ENCODE results near the gene ZNF726. TPM values are rescaled to one million over a fixed set of nuclear protein-coding genes. Genes with fewer than 3 reads are reported as not detected.
"Not testable (repeated sequence)": the region's sequence is repeated elsewhere in the genome, so short reads cannot be mapped to it uniquely, and the experiment has no call there.

ZNF726 gene
- total RNA-seq, 2 experiments from 2014 or later = 19.1 to 20.2 TPM

DNA sequence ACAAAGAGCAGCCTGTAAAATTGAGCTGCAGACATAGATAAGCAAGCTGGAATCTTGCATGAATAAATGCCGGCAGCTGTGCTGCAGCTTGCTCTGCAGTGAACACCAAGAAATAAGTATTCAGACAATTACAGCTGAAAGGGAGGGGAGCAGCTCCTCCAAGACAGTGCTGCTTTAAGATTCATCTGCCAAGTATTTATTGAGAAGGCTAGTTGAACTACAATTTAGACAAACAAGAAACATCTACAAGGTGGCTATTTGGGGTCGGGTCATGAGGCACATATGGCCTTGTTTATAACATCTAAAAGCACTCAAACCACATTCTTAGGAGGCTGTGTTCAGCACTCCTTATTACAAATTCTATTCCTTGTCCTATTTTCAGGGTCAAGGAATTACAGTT, 34.9 kb downstream of the ZNF726 start:
- Mint-ChIP-seq H3K27me3 (no peaks in the 10 kb centered on the region), H3K36me3 (ENCODE audit: low read depth) (peaks cover 41% of the 10 kb centered on the region), H3K27ac (no peak overlapping the region), H3K4me3 (no peak overlapping the region), H3K4me1 (peaks cover 8% of the 10 kb centered on the region), H3K9me3 (ENCODE audit: low read depth) (peaks cover 20% of the 10 kb centered on the region)
- POLR2A ChIA-PET = interaction anchor here (0.7 kb wide), 1 partner anchor 15 kb away, joined by 3 read pairs; no protein-coding TSS in a partner anchor
- DNase-seq = no peak
- CTCF ChIA-PET = no interaction called here
- no peak for ATAC-seq
- intact Hi-C loops (cut with DNase I, micrococcal nuclease) = no loop called here

DNA sequence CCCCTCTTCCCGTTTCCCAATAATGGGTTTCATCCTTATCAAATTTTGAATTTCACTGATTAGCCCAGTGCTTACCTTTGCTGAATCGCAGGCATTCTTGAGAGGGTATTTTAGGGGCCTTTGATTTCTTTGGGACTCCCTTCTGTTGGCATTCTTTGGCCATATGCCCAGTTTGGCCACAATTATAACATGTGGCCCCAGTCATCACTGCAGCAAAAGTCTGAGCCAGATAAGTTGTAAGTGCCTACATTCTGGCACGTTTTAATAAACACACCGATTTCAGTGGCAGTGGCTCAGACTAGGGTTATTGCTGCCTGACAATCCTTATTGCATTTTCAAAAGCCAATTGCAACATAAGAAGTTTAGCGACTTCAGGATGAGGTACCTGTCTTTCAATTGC, 41.4 kb downstream of the ZNF726 start:
- CTCF ChIA-PET = no interaction called here
- H3K9me3 Mint-ChIP-seq (ENCODE audit: low read depth) = peaks cover 3% of the 10 kb centered on the region
- POLR2A ChIA-PET = no interaction called here
- intact Hi-C loops (cut with DNase I, micrococcal nuclease) = no loop called here
- no peak overlapping the region for H3K27ac Mint-ChIP-seq
- H3K4me1 Mint-ChIP-seq = no peaks in the 10 kb centered on the region
- peaks cover 2% of the 10 kb centered on the region for H3K36me3 Mint-ChIP-seq (ENCODE audit: low read depth)
- DNase-seq (no peak), ATAC-seq (no peak)
- no peak overlapping the region for H3K4me3 Mint-ChIP-seq
- H3K27me3 Mint-ChIP-seq = no peaks in the 10 kb centered on the region

DNA sequence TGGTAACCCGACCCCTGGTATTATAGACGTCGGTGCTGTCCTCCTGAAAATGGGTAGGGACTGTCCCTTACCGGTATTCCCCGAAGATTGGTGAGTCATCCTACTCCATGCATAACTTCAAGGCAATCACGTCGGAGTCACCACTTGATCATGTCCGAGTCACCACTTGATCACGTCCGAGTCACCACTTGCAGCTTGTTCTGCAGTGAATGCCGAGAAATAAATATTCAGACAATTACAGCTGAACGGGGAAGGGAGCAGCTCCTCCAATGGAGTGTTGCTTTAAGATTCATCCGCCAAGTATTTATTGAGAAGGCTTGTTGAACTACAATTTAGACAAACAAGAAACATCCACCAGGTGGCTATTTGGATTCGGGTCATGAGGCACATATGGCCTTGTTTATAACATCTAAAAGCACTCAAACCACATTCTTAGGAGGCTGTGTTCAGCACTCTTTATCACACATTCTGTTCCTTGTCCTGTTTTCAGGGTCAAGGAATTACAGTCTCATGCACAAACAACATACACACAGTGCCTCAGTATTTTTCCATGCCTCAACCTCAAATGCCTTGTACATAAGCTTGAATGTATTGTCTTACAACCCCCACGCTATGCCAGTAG, 43.1 kb downstream of the ZNF726 start:
- H3K9me3 Mint-ChIP-seq (ENCODE audit: low read depth) = peaks cover 7% of the 10 kb centered on the region
- H3K4me1 Mint-ChIP-seq = no peaks in the 10 kb centered on the region
- intact Hi-C loops (cut with DNase I, micrococcal nuclease) = no loop called here
- H3K27me3 Mint-ChIP-seq = no peaks in the 10 kb centered on the region
- no peak for ATAC-seq
- no peak overlapping the region for H3K27ac Mint-ChIP-seq
- POLR2A ChIA-PET = no interaction called here
- CTCF ChIA-PET = no interaction called here
- DNase-seq = no peak
- H3K36me3 Mint-ChIP-seq (ENCODE audit: low read depth) = peaks cover 2% of the 10 kb centered on the region
- no peak overlapping the region for H3K4me3 Mint-ChIP-seq

DNA sequence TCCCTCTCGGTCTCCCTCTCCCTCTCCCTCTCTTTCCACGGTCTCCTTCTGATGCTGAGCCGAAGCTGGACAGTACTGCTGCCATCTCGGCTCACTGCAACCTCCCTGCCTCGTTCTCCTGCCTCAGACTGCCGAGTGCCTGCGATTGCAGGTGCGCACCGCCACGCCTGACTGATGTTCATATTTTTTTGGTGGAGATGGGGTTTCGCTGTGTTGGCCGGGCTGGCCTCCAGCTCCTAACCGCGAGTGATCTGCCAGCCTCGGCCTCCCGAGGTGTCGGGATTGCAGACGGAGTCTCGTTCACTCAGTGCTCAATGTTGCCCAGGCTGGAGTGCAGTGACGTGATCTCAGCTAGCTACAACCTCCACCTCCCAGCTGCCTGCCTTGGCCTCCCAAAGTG, 48.7 kb downstream of the ZNF726 start:
- H3K4me3 Mint-ChIP-seq; intact Hi-C loops (cut with DNase I, micrococcal nuclease); ATAC-seq; H3K27ac Mint-ChIP-seq; POLR2A ChIA-PET; CTCF ChIA-PET; H3K4me1 Mint-ChIP-seq; H3K27me3 Mint-ChIP-seq; DNase-seq; H3K36me3 Mint-ChIP-seq (ENCODE audit: low read depth): not testable (repeated sequence)
- peaks cover 11% of the 10 kb centered on the region for H3K9me3 Mint-ChIP-seq (ENCODE audit: low read depth)

DNA sequence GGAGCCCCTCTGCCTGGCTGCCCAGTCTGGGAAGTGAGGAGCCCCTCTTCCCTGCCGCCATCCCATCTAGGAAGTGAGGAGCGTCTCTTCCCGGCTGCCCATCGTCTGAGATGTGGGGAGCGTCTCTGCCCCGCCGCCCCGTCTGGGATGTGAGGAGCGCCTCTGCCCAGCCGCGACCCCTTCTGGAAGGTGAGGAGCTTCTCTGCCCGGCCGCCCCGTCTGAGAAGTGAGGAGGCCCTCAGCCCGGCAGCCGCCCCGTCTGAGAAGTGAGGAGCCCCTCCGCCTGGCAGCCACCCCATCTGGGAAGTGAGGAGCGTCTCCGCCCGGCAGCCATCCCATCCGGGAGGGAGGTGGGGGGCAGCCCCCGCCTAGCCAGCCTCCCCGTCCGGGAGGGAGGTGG, 49.2 kb downstream of the ZNF726 start:
- H3K36me3 Mint-ChIP-seq (ENCODE audit: low read depth); POLR2A ChIA-PET; H3K4me1 Mint-ChIP-seq; DNase-seq; CTCF ChIA-PET; H3K27ac Mint-ChIP-seq; H3K4me3 Mint-ChIP-seq; ATAC-seq; intact Hi-C loops (cut with DNase I, micrococcal nuclease): not testable (repeated sequence)
- peaks cover 11% of the 10 kb centered on the region for H3K9me3 Mint-ChIP-seq (ENCODE audit: low read depth)
- peaks cover 10% of the 10 kb centered on the region for H3K27me3 Mint-ChIP-seq

DNA sequence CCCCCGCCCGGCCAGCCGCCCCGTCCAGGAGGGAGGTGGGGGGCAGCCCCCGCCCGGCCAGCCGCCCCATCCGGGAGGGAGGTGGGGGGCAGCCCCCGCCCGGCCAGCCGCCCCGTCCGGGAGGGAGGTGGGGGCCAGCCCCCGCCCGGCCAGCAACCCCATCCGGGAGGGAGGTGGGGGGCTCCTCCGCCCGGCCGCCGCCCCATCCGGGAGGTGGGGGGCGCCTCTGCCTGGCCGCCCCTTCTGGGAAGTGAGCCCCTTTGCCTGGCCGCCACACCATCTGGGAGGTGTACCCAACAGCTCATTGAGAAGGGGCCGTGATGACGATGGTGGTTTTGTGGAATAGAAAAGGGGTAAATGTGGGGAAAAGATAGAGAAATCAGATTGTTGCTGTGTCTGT, 49.6 kb downstream of the ZNF726 start:
- DNase-seq; H3K27ac Mint-ChIP-seq; H3K4me1 Mint-ChIP-seq; CTCF ChIA-PET; H3K4me3 Mint-ChIP-seq; intact Hi-C loops (cut with DNase I, micrococcal nuclease); H3K36me3 Mint-ChIP-seq (ENCODE audit: low read depth); POLR2A ChIA-PET; ATAC-seq: not testable (repeated sequence)
- Mint-ChIP-seq H3K27me3 (peaks cover 10% of the 10 kb centered on the region), H3K9me3 (ENCODE audit: low read depth) (peaks cover 11% of the 10 kb centered on the region)

DNA sequence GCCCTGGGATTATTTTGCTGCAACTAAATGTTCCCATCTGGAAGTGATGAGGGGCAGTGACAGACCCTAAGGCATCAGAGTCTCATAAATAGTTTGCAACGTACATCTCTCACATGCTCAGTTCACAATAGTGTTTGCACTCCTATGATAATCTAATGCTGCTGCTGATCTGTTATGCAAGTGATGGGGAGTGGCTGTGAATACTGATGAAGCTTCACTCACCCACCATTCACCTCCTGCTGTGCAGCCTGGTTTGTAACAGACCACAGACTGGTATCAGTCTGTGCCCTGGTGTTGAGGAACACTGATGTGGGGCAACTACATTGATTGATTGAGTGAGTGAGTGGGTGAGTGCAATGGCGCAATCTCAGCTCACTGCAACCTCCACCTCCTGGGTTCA, 54.9 kb downstream of the ZNF726 start:
- ChIA-PET POLR2A (interaction anchor here (0.6 kb wide), 1 partner anchor 92 kb away, joined by 4 read pairs; no protein-coding TSS in a partner anchor), CTCF (no interaction called here)

DNA sequence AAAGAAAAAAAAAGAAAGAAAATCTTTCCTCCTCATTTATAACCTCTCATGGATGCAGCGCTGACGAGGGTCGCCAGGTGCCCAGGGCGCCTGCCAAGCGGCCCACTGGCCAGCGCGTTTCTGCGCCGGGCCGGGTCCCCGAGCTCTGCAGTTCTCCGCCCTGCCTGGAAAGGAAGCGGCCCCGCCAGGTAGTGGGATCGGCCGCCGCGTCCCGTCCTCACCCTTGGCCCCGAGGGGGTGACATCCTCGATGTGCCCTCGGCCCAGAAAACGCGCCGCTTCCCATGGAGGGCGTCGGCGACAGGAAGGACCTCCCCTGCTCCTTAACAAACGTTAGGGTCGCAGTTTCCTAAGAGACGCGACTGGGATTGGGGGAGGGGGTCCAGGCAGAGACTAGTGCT, 56.9 kb downstream of the ZNF726 start:
- CTCF ChIA-PET = no interaction called here
- Mint-ChIP-seq H3K27me3 (peaks cover 40% of the 10 kb centered on the region), H3K4me3 (no peak overlapping the region), H3K36me3 (ENCODE audit: low read depth) (no peaks in the 10 kb centered on the region), H3K9me3 (ENCODE audit: low read depth) (no peaks in the 10 kb centered on the region), H3K27ac (no peak overlapping the region), H3K4me1 (peaks cover 4% of the 10 kb centered on the region)
- peak; percentile 11 for DNase-seq
- intact Hi-C loops (cut with DNase I, micrococcal nuclease) = loop anchor here in 1 of 2 experiments (5.0 kb wide), 1 partner anchor 211 kb away; no protein-coding TSS in a partner anchor
- POLR2A ChIA-PET = no interaction called here
- no peak for ATAC-seq

More for the DNA sequence above, 54.9 kb downstream of the ZNF726 start:
- ATAC-seq = no peak
- intact Hi-C loops (cut with DNase I, micrococcal nuclease) = loop anchor here (2.0 to 5.0 kb wide), 2 partner anchors 95 to 213 kb away; no protein-coding TSS in a partner anchor
- DNase-seq = no peak
- no peaks in the 10 kb centered on the region for H3K36me3 Mint-ChIP-seq (ENCODE audit: low read depth)
- peaks cover 40% of the 10 kb centered on the region for H3K27me3 Mint-ChIP-seq
- H3K4me3 Mint-ChIP-seq = no peak overlapping the region
- H3K27ac Mint-ChIP-seq = no peak overlapping the region
- H3K4me1 Mint-ChIP-seq = peaks cover 4% of the 10 kb centered on the region
- peaks cover 3% of the 10 kb centered on the region for H3K9me3 Mint-ChIP-seq (ENCODE audit: low read depth)

DNA sequence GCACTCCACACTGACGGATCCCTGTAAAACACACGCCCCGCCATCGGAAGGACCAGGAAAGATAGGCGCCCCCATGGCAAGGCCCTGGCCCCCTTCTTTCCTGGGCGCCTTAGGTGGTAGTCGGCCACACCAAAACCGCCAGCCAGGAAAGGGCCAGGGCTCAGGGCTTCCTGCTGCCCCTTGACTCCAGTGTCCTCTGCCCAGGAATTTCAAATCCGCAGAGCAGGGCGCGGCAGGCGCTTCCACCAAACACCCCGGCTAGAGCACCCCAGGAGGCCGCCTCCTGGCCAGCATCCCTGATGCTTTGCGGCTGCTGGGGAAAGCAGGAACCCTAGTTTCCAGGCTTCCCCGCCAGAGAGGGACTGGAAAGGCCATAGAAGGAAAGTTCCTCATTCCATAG, 57.5 kb downstream of the ZNF726 start:
- POLR2A ChIA-PET = no interaction called here
- H3K4me1 Mint-ChIP-seq = peaks cover 4% of the 10 kb centered on the region

DNA sequence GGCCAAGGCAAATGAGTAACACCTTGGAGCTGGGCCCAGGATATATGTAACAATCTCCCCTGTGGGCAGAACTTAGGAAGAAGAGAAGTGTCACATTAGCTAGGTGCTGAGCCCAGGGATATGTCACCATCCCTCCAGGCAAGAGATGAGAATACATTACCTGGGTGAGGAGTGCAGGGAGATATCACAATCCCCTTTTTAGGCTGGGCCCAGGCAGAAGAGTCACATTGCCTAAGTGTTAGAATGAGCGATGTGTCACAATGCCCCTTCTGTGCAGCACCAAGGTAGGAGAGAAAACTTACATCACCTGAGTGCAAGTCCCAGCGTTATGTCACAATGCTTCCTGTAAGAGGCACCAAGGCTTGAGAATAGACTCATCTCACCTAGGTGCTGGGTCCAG, 60.3 kb downstream of the ZNF726 start:
- ChIA-PET POLR2A (no interaction called here), CTCF (no interaction called here)
- peaks cover 25% of the 10 kb centered on the region for H3K27me3 Mint-ChIP-seq
- DNase-seq (no peak), ATAC-seq (no peak)
- H3K4me3 Mint-ChIP-seq = no peak overlapping the region
- H3K4me1 Mint-ChIP-seq = peaks cover 4% of the 10 kb centered on the region
- no peak overlapping the region for H3K27ac Mint-ChIP-seq
- no peaks in the 10 kb centered on the region for H3K9me3 Mint-ChIP-seq (ENCODE audit: low read depth)
- H3K36me3 Mint-ChIP-seq (ENCODE audit: low read depth) = no peaks in the 10 kb centered on the region
- intact Hi-C loops (cut with DNase I, micrococcal nuclease) = loop anchor here in 1 of 2 experiments (5.0 kb wide), 1 partner anchor 207 kb away; no protein-coding TSS in a partner anchor

More for the DNA sequence above, 57.5 kb downstream of the ZNF726 start:
- intact Hi-C loops (cut with DNase I, micrococcal nuclease) = loop anchor here in 1 of 2 experiments (5.0 kb wide), 1 partner anchor 210 kb away; no protein-coding TSS in a partner anchor
- ATAC-seq (no peak), DNase-seq (no peak)
- peaks cover 37% of the 10 kb centered on the region for H3K27me3 Mint-ChIP-seq
- no peaks in the 10 kb centered on the region for H3K36me3 Mint-ChIP-seq (ENCODE audit: low read depth)
- no peaks in the 10 kb centered on the region for H3K9me3 Mint-ChIP-seq (ENCODE audit: low read depth)
- H3K27ac Mint-ChIP-seq = no peak overlapping the region
- no peak overlapping the region for H3K4me3 Mint-ChIP-seq
- CTCF ChIA-PET = no interaction called here

DNA sequence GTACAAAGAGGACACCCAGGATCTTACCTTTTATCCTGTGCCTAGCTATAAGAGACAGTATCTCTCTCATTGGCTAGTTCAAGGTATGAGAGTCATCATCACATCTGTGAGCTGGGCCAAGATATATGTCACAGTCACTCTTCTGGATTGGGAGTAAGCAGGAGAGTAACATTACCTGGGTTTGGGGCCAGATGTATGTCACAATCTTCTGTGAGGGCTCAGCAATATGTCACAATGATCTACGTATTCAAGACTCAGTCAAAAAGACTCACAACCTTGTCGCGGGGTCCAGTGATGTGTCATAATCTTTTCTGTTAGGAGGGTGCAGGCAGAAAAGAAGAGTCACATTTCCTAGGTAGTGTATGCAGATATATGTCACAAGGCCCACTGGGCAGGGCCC, 61.9 kb downstream of the ZNF726 start:
- intact Hi-C loops (cut with DNase I, micrococcal nuclease); DNase-seq; ATAC-seq; H3K36me3 Mint-ChIP-seq (ENCODE audit: low read depth); POLR2A ChIA-PET; H3K9me3 Mint-ChIP-seq (ENCODE audit: low read depth); CTCF ChIA-PET; H3K4me1 Mint-ChIP-seq; H3K27ac Mint-ChIP-seq; H3K4me3 Mint-ChIP-seq: not testable (repeated sequence)
- H3K27me3 Mint-ChIP-seq = peaks cover 13% of the 10 kb centered on the region

DNA sequence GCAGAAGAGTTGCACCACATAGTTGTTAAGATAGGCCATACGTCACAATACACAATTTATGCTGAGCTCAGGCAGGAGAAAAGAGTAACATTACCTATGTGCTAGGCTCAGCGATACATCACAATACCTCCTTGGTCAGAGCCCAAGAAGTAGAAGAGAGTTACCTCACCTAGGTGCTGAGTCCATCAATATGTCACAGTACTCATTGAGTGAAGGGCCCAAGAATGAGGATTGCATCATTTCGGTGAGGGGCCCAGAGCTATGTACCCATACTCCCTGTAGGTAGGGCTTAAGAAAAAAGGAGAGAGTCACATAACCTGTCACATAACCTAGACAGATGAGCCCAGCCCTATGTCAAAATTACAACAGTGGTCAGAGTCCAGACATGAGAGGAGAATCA, 62.6 kb downstream of the ZNF726 start:
- ATAC-seq; intact Hi-C loops (cut with DNase I, micrococcal nuclease); H3K9me3 Mint-ChIP-seq (ENCODE audit: low read depth); DNase-seq; H3K36me3 Mint-ChIP-seq (ENCODE audit: low read depth); CTCF ChIA-PET; H3K27me3 Mint-ChIP-seq; H3K4me1 Mint-ChIP-seq; H3K4me3 Mint-ChIP-seq; H3K27ac Mint-ChIP-seq; POLR2A ChIA-PET: not testable (repeated sequence)

All from activated CD4-positive, alpha-beta T cell treated with anti-CD3 and anti-CD28 coated beads for 36 hours (primary cell).